HG02938 (cell line): ENCODE measurements around the gene PTPRD.
"Not testable (repeated sequence)": the region's sequence is repeated elsewhere in the genome, so short reads cannot be mapped to it uniquely, and the experiment has no call there.

Source experiments
- ATAC-seq: cut with Tn5 transposase; IDR thresholded peaks from one replicate; pipeline ENCODE4 v1.9.1; 2021; ENCODE audit warnings: mild to moderate bottlenecking, moderate library complexity; ENCODE audit not compliant: unreplicated experiment

Gene PTPRD

DNA sequence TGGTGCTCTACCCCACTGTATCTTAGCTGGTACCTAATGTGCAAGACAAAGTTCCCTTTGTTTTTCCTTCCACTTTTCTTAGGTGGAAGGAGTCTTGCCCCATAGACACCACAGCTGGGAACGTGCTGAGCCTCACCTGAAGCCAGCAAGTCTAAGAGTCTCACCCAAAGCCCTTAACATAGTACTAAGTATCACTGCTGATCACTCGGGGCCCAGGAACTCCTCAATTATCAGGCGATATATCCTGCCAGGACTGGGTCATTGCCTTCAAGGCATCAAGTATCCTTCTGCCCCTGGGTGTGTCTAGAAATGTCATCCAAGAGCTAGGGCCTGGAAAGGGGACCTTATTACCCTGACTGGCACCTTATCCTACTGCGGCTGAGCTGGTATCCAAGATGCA is 123.9 kb downstream of the PTPRD start:
- no peak for ATAC-seq

- ATAC-seq: no peak
Measured at GRCh38 chr9:10479172-10479571, 133.6 kb downstream of the PTPRD start.

- ATAC-seq: not testable (repeated sequence)
Measured at GRCh38 chr9:10449201-10449617, 163.6 kb downstream of the PTPRD start.

DNA sequence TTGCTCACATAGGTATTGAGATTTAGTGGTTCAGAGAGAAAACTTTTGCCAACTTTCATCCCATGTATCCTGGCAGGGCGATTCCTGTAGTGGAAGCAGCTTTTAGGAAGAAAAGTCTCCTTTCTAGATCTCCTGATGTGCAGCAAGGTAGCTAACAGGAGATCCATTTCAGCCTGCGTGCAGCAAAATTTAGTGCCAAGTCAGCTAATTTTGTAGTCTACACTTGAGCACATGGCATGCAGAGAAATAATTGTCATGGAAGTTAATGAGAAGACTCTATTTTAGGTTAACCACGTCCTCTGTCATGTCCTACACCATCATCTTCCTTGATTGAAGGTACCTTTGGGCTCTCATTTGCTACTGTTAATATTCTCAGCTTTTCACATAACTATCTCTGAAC is 165.8 kb downstream of the PTPRD start:
- ATAC-seq: no peak

GRCh38 chr9:10443868-10444204 is 169.0 kb downstream of the PTPRD start:
- ATAC-seq: no peak

- no peak for ATAC-seq
Measured at GRCh38 chr9:10443181-10443867, 169.5 kb downstream of the PTPRD start.

- ATAC-seq: no peak
Measured at GRCh38 chr9:10438955-10439354, 173.8 kb downstream of the PTPRD start.

- ATAC-seq: no peak
Measured at GRCh38 chr9:10436756-10437155, 176.0 kb downstream of the PTPRD start.

DNA sequence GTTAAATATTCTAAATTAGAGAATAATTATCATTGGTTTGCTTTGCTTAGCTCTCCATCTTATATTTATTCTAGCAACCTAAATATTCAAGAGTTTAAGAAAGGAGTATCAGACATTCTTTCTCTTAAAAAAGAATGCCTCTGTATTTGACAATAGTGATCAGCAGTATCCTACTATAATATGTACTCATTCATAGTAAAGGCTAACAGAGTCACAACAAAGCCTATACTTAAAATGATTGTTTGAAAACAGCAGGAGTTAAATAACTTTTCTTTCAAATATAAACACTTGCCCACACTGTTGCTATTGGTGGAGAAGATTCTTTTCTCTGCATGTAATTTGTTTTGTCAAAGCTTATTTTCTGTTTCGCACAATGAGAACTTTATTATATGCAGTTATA is 178.4 kb downstream of the PTPRD start:
- ATAC-seq: no peak

DNA sequence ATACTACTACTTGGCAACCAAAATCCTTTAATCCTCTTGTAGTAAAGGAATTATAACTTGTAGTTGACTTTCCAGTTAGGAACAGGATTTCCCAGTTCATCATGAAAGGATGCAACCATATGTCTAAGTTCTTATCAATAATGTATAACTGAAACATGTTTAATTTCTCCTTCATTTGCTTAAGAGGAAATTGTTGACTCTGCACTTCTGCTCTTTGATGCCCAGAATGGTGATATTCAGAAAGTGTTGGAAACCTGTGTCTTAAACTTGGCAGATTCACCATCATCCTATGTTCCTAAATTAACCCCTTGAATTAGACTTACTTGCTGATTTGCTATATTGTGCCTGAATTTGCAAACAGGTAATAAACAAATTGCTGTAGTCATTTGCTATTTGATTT is 201.5 kb downstream of the PTPRD start:
- ATAC-seq: no peak

- ATAC-seq: no peak
Measured at GRCh38 chr9:10403283-10403682, 209.5 kb downstream of the PTPRD start.

DNA sequence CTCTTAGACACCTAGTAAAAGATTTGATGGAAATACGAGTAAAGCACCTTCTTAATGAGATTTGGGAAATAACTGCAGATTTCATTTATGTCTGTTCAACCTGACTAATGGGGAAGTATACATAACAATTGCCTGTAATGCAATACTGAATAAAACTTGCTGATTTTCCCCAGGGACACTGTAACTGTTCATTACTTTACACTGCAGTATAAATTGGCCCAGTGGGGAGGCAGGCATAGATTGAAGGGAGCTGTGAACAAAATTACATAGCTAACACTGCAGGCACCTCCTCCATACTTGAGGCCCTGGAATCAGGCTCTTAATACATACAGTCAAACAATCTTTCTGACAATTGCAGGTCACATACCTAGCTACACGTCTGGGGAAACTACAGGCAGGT is 216.2 kb downstream of the PTPRD start:
- ATAC-seq: no peak

GRCh38 chr9:10387282-10387681 is 225.5 kb downstream of the PTPRD start:
- no peak for ATAC-seq

DNA sequence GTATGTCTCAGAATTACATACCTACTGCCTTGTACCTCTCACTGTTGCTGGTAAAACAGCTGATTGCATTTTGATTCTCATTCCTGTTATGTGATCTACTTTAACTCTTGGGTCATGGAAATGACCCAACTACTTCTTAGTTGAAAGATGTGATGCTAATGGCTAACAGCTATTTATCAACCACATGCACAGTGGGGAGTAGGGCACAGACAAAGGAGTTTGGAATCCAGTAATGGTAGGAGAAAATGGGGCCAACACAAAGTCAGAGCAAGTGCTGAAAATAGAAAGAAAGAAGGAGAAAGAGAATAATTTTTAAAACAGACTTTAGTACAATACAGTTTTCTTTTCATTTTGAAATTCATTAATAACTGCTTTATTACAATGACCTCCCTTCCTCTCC is 241.0 kb downstream of the PTPRD start:
- no peak for ATAC-seq

- ATAC-seq: peak; percentile 87
Measured at GRCh38 chr9:10366171-10366779, 246.5 kb downstream of the PTPRD start.

DNA sequence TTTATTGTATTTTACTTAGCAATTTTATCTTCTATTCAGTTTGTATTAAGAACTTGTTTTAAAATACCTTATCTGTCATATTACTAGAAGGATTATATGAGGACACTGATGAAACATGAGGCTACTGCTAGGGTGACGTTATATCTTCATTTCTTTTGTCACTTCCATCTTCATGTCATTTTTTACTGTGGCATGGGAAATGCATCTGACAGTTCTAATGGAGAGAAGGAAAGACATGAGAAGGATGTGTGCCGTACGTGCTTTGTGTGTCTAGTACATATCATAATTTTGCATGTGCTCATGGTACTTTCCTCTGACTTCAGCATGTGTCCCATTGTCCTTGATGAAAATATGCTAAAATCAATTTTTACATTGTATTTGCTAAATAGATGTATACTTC is 258.2 kb downstream of the PTPRD start:
- no peak for ATAC-seq

- not testable (repeated sequence) for ATAC-seq
Measured at GRCh38 chr9:10345621-10346020, 267.2 kb downstream of the PTPRD start.

GRCh38 chr9:10341057-10341456 is 271.7 kb downstream of the PTPRD start:
- ATAC-seq: no peak

DNA sequence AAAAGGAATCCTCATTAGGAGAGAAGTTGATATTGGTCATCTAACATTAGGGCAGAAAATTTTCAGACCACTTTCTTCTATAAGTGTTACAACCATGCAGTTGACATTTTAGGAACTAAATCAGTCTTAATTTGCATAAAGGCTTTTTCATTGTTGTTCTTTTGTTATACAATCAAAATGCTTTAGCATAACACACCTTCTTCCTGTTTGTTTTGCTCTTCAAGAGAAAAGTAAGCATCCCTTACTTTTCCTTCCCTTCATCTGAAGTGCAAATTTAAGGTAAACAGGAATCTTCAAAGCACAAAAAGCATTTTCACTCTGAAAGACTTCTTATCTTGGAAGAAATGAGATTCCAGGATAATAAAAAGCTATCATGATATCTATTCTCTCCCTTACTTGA is 273.6 kb downstream of the PTPRD start:
- ATAC-seq: no peak

DNA sequence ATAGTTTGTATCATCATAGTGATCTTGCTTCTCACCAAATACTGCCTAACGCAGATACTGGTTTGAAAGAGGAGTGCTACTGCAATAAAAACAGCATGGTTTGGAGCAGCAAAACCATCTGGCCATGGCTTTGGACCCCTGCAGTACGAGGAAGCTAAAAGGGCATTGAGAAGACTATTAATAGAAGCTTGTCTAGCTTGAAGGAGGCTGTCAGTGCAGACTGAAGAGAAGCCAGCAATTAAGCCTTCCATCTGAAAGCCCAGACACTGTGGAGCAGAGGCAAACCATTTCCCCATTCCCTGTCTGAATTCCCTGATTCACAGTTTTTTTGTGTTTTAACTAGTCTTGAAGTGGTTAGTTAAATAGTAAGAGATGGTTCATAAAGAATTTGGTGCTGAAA is 281.6 kb downstream of the PTPRD start:
- no peak for ATAC-seq

DNA sequence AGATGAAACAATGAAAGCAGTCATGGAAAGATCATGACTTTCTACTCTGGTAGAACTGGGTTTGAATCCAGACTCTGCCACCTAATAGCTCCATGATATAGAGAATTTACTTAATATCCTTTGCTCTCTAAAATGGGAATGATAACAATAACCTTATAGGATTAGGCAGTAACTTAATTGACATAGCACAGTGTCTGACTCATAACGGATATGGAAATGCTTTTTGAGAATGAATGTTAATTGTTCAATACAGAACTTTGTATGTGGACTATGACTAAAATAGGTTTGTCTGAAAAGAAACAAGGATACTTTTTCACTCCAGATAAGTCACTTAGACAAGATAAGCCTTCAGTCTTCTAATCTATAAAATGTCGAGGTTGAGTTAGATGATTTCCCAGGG is 330.7 kb downstream of the PTPRD start:
- no peak for ATAC-seq

GRCh38 chr9:10274988-10275387 is 337.8 kb downstream of the PTPRD start:
- ATAC-seq: no peak

- no peak for ATAC-seq
Measured at GRCh38 chr9:10274175-10274574, 338.6 kb downstream of the PTPRD start.
